IMR-90 (cell line): ENCODE results near the gene SUPT3H. TPM values are rescaled to one million over a fixed set of nuclear protein-coding genes. Genes with fewer than 3 reads are reported as not detected.
"Not testable (repeated sequence)": the region's sequence is repeated elsewhere in the genome, so short reads cannot be mapped to it uniquely, and the experiment has no call there.

Source experiments
- ATAC-seq: fragments of 200-7000 bp; cut with Tn5 transposase; 2 replicates; pipeline ENCODE4 v1.9.1; 2020; ENCODE audit warnings: low read depth, mild to moderate bottlenecking, moderate library complexity
- BruUV-seq: library from RNA; stranded (reverse); fragments of 400-500 nt; replicated peaks from 2 replicates; lab custom pipeline; 2021; lab: Mats Ljungman, UMichigan
- CTCF ChIA-PET: fragments of 300-600 bp; formaldehyde crosslinking; extraction: SDS; loops from one replicate; lab custom pipeline; 2021; ENCODE audit warnings: antibody characterized with exemption; lab: Yijun Ruan, JAX
- POLR2A ChIA-PET: fragments of 300-600 bp; sonication (Branson Sonifier 250); formaldehyde crosslinking; loops from one replicate; lab custom pipeline; 2022; ENCODE audit warnings: antibody characterized with exemption; ENCODE audit not compliant: unreplicated experiment; lab: Charles Lee
- DNase-seq: peaks from one replicate; pipeline ENCODE4 v3.0.0; 2013
- H2AFZ ChIP-seq: replicated peaks from 2 replicates; pipeline ENCODE3; 2013; ENCODE audit warnings: low read length, mild to moderate bottlenecking; ENCODE audit not compliant: poor library complexity
- H2AK5ac ChIP-seq: 2 replicates; pipeline ENCODE4 v1.6.1; 2013; ENCODE audit warnings: low read depth, low read length, inconsistent platforms
- H2AK9ac ChIP-seq: replicated peaks from 2 replicates; pipeline ENCODE3; 2013; ENCODE audit warnings: mild to moderate bottlenecking, low read depth, low read length, moderate library complexity; ENCODE audit not compliant: poor library complexity
- H2BK120ac ChIP-seq: 2 replicates; pipeline ENCODE4 v1.6.1; 2013; ENCODE audit warnings: low read depth, low read length, inconsistent platforms
- H2BK15ac ChIP-seq: 3 replicates; pipeline ENCODE4 v1.6.1; 2013; ENCODE audit warnings: low read depth, low read length, inconsistent platforms
- H2BK20ac ChIP-seq: 2 replicates; pipeline ENCODE4 v1.6.1; 2013; ENCODE audit warnings: low read depth, mild to moderate bottlenecking, inconsistent platforms, low read length, moderate library complexity
- H2BK5ac ChIP-seq: 2 replicates; pipeline ENCODE4 v1.6.1; 2013; ENCODE audit warnings: mild to moderate bottlenecking, low read depth, low read length, inconsistent platforms; ENCODE audit not compliant: poor library complexity, severe bottlenecking
- H3K14ac ChIP-seq: replicated peaks from 2 replicates; pipeline ENCODE4 v1.6.1; 2013; ENCODE audit warnings: low read depth, low read length, inconsistent platforms
- H3K18ac ChIP-seq: 2 replicates; pipeline ENCODE4 v1.6.1; 2013; ENCODE audit warnings: low read depth, low read length, control low read depth
- H3K23ac ChIP-seq: 2 replicates; pipeline ENCODE4 v1.6.1; 2013; ENCODE audit warnings: low read depth, low read length, inconsistent platforms
- H3K27ac ChIP-seq: 2 replicates; pipeline ENCODE4 v1.5.1; 2013; ENCODE audit warnings: mild to moderate bottlenecking, control low read depth, low read length; ENCODE audit not compliant: insufficient read depth
- H3K27me3 ChIP-seq: 2 replicates; pipeline ENCODE4 v1.6.1; 2013; ENCODE audit warnings: low read length; ENCODE audit not compliant: control insufficient read depth, insufficient read depth
- H3K36me3 ChIP-seq: 2 replicates; pipeline ENCODE4 v1.6.1; 2013; ENCODE audit warnings: low read length, mixed read lengths; ENCODE audit not compliant: control insufficient read depth, insufficient read depth
- H3K4ac ChIP-seq: 2 replicates; pipeline ENCODE4 v1.6.1; 2013; ENCODE audit warnings: low read depth, low read length, inconsistent platforms
- H3K4me1 ChIP-seq: 2 replicates; pipeline ENCODE4 v1.6.1; 2013; ENCODE audit warnings: low read length, mixed read lengths; ENCODE audit not compliant: control insufficient read depth, insufficient read depth
- H3K4me2 ChIP-seq: 2 replicates; pipeline ENCODE4 v1.6.1; 2013; ENCODE audit warnings: low read depth, mild to moderate bottlenecking, control low read depth, low read length, moderate library complexity
- H3K4me3 ChIP-seq: 2 replicates; pipeline ENCODE4 v1.5.1; 2013; ENCODE audit warnings: low read depth, mild to moderate bottlenecking, control low read depth, low read length, moderate library complexity; ENCODE audit not compliant: insufficient read depth
- H3K56ac ChIP-seq: 2 replicates; pipeline ENCODE4 v1.6.1; 2013; ENCODE audit warnings: low read length, inconsistent platforms; ENCODE audit not compliant: insufficient read depth; ENCODE audit errors: extremely low read depth
- H3K79me1 ChIP-seq, 2 experiments: 2 replicates each; pipeline ENCODE4 v1.6.1; 2013; ENCODE audit warnings: low read length in 2 of 2, inconsistent platforms in 1 of 2, low read depth in 1 of 2
- H3K9ac ChIP-seq: 2 replicates; pipeline ENCODE4 v1.6.1; 2013; ENCODE audit warnings: low read depth, low read length, control low read depth
- H3K9me1 ChIP-seq: 2 replicates; pipeline ENCODE4 v1.6.1; 2013; ENCODE audit warnings: low read length, inconsistent platforms; ENCODE audit not compliant: insufficient read depth
- H3K9me3 ChIP-seq: 2 replicates; pipeline ENCODE4 v1.6.1; 2013; ENCODE audit warnings: low read length; ENCODE audit not compliant: control insufficient read depth, insufficient read depth
- H4K20me1 ChIP-seq: 2 replicates; pipeline ENCODE4 v1.6.1; 2013; ENCODE audit warnings: low read length, inconsistent platforms; ENCODE audit not compliant: insufficient read depth
- H4K5ac ChIP-seq: 2 replicates; pipeline ENCODE4 v1.6.1; 2013; ENCODE audit warnings: mild to moderate bottlenecking, low read depth, low read length, control low read depth
- H4K8ac ChIP-seq, 2 experiments: 2 replicates each; pipeline ENCODE4 v1.6.1; 2013; ENCODE audit warnings: low read depth in 2 of 2, low read length in 2 of 2, control low read depth in 1 of 2, inconsistent platforms in 1 of 2
- H4K91ac ChIP-seq: 2 replicates; pipeline ENCODE4 v1.6.1; 2013; ENCODE audit warnings: low read depth, low read length, inconsistent platforms; ENCODE audit not compliant: insufficient read depth
- WGBS, 2 experiments: methylation state at CpG; one replicate each; pipeline versions ENCODE4 v1.1.5 to v1.1.7; 2013; ENCODE audit warnings: missing lambda C conversion rate in 2 of 2; ENCODE audit not compliant: insufficient read length in 1 of 2; ENCODE audit errors: extremely low coverage in 2 of 2; 5-methylcytosine and 5-hydroxymethylcytosine counted together
- dilution Hi-C: fragments of 300-500 bp; cut with HindIII; formaldehyde crosslinking; loops from one replicate; pipeline ENCODE4 v1.14.3; 2018; ENCODE audit warnings: low sequenced_read_pairs; ENCODE audit not compliant: unreplicated experiment
- in situ Hi-C: fragments of 300-500 bp; cut with MboI; formaldehyde crosslinking; loops from 3 replicates; pipeline ENCODE4 v1.14.3; 2019; ENCODE audit warnings: low sequenced_read_pairs, inconsistent platforms, mixed read lengths
- intact Hi-C: fragments of 100-400 bp; cut with micrococcal nuclease; formaldehyde crosslinking; loops from 2 replicates; pipeline ENCODE4 v1.10.0; 2022
- polyA plus RNA-seq, 3 experiments: library from polyadenylated mRNA; depleted of rRNA; stranded (reverse); fragments of >200 nt; gene quantifications; 2 replicates each; pipeline ENCODE4 v1.2.3, GENCODE V29; 2012; ENCODE audit warnings: low replicate concordance in 1 of 3
- total RNA-seq: library from RNA; depleted of rRNA; stranded (reverse); fragments of >200 nt; gene quantifications from 2 replicates; pipeline ENCODE4 v1.2.3, GENCODE V29; 2012

Gene SUPT3H
- total and polyA plus RNA-seq, 2 of the 4 experiments (the other 2 are of a cell fraction), result 4.5 to 5.0 TPM

DNA sequence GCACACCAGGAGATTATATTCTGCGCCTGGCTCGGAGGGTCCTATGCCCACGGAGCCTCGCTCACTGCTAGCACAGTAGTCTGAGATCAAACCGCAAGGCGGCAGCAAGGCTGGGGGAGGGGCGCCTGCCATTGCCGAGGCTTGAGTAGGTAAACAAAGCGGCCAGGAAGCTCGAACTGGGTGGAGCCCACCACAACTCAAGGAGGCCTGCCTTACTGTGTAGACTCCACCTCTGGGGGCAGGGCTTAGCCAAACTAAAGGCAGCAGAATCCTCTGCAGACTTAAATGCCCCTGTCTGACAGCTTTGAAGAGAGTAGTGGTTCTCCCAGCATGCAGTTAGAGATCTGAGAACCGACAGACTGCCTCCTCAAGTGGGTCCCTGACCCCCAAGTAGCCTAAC is 477.4 kb downstream of the SUPT3H start:
- H3K23ac ChIP-seq, H3K56ac ChIP-seq, H3K18ac ChIP-seq, BruUV-seq, H4K91ac ChIP-seq, H3K14ac ChIP-seq, POLR2A ChIA-PET, H3K27me3 ChIP-seq, H4K20me1 ChIP-seq, H2BK15ac ChIP-seq, dilution Hi-C loops, H3K9me3 ChIP-seq, H3K4me3 ChIP-seq, H3K4ac ChIP-seq, H2AK9ac ChIP-seq, H4K5ac ChIP-seq, ATAC-seq, H3K9ac ChIP-seq, H3K36me3 ChIP-seq, H3K27ac ChIP-seq, H2AFZ ChIP-seq, H3K79me1 ChIP-seq, CTCF ChIA-PET, H3K4me2 ChIP-seq, H2BK20ac ChIP-seq, H3K9me1 ChIP-seq, H2BK120ac ChIP-seq, H4K8ac ChIP-seq, H3K4me1 ChIP-seq, in situ Hi-C loops, H2BK5ac ChIP-seq, DNase-seq, intact Hi-C loops, H2AK5ac ChIP-seq: not testable (repeated sequence)
- 93% methylated on average over 3 of the region's 11 CpGs; no CpG with 5 or more reads in 1 of the 2 experiments for WGBS, 2 experiments
